Stimulated activated CD4-positive, alpha-beta T cell treated with anti-CD3 and anti-CD28 coated beads, TNF-alpha, amount 100 ng/mL, for 48 hours (primary cell): ENCODE results near the gene LDLRAD4.

ENCODE experiments used
- DNase-seq, 3 donors: peaks; one replicate each; pipeline ENCODE4 v3.0.0-alpha.2; 2020; ENCODE audit warnings: low read depth in 3 of 3

The LDLRAD4 gene

GRCh38 chr18:13548106-13548819 lies 329.7 kb downstream of the LDLRAD4 start:
- no peak for DNase-seq

- no peak for DNase-seq
Observed at GRCh38 chr18:13548966-13549879, 330.7 kb downstream of the LDLRAD4 start.

GRCh38 chr18:13549880-13550232 lies 331.3 kb downstream of the LDLRAD4 start:
- DNase-seq = no peak

GRCh38 chr18:13550418-13551304 lies 332.1 kb downstream of the LDLRAD4 start:
- DNase-seq = no peak

GRCh38 chr18:13551305-13551603 lies 332.7 kb downstream of the LDLRAD4 start:
- DNase-seq = no peak

GRCh38 chr18:13551841-13552733 lies 333.5 kb downstream of the LDLRAD4 start:
- DNase-seq = no peak

GRCh38 chr18:13553449-13553848 lies 334.9 kb downstream of the LDLRAD4 start:
- no peak for DNase-seq

- DNase-seq = no peak
Observed at GRCh38 chr18:13555192-13555591, 336.6 kb downstream of the LDLRAD4 start.

- no peak for DNase-seq
Observed at GRCh38 chr18:13555865-13556264, 337.3 kb downstream of the LDLRAD4 start.

GRCh38 chr18:13556502-13556901 lies 337.9 kb downstream of the LDLRAD4 start:
- DNase-seq = no peak

- DNase-seq = no peak
Observed at GRCh38 chr18:13558124-13558523, 339.6 kb downstream of the LDLRAD4 start.

- DNase-seq = no peak
Observed at GRCh38 chr18:13558790-13559189, 340.2 kb downstream of the LDLRAD4 start.

GRCh38 chr18:13559754-13560153 lies 341.2 kb downstream of the LDLRAD4 start:
- no peak for DNase-seq

GRCh38 chr18:13560306-13560705 lies 341.7 kb downstream of the LDLRAD4 start:
- no peak for DNase-seq

- DNase-seq = peak; percentile 74 to 89 (median 86)
Observed at GRCh38 chr18:13562494-13563029, 344.0 kb downstream of the LDLRAD4 start.

- DNase-seq = no peak
Observed at GRCh38 chr18:13563390-13563805, 344.8 kb downstream of the LDLRAD4 start.

GRCh38 chr18:13564579-13564978 lies 346.0 kb downstream of the LDLRAD4 start:
- DNase-seq = no peak

- no peak for DNase-seq
Observed at GRCh38 chr18:13565228-13565627, 346.7 kb downstream of the LDLRAD4 start.

GRCh38 chr18:13566941-13567746 lies 348.6 kb downstream of the LDLRAD4 start:
- peak in 1 of 3 donors; percentile 33 for DNase-seq
